CD4-positive, alpha-beta T cell (primary cell): ENCODE results near the gene SETBP1. TPM values are rescaled to one million over a fixed set of nuclear protein-coding genes. Genes with fewer than 3 reads are reported as not detected.

Source experiments
- ATAC-seq: fragments of 200-7000 bp; cut with Tn5 transposase; one replicate; pipeline ENCODE4 v1.10.0; 2022; ENCODE audit warnings: mild to moderate bottlenecking; ENCODE audit not compliant: poor library complexity
- CTCF ChIA-PET: fragments of 350-600 bp; sonication (Branson Sonifier 250); formaldehyde crosslinking; loops from one replicate; lab custom pipeline; 2021; ENCODE audit warnings: antibody characterized with exemption, inconsistent platforms; lab: Charles Lee
- POLR2A ChIA-PET: fragments of 350-600 bp; sonication (Branson Sonifier 250); formaldehyde crosslinking; loops from one replicate; lab custom pipeline; 2021; ENCODE audit warnings: antibody characterized with exemption, inconsistent platforms; lab: Charles Lee
- DNase-seq, 14 experiments: peaks; one replicate each; pipeline ENCODE4 v3.0.0-alpha.2; 2013 to 2020; ENCODE audit warnings: mixed read lengths in 2 of 14
- H3K27ac ChIP-seq, 2 donors: one replicate each; pipeline versions ENCODE4 v1.5.1 to v1.7.0; 2013; ENCODE audit warnings: low read length in 2 of 2, low read depth in 1 of 2, mild to moderate bottlenecking in 1 of 2
- H3K27me3 ChIP-seq, 2 experiments: 1 replicate in 1 of 2; 2 replicates in 1 of 2; pipeline versions ENCODE4 v1.6.1 to v1.7.0; 2013; ENCODE audit warnings: low read length in 2 of 2, control low read depth in 1 of 2, mild to moderate bottlenecking in 1 of 2, moderate library complexity in 1 of 2; ENCODE audit not compliant: insufficient read depth in 2 of 2, control insufficient read depth in 1 of 2
- H3K36me3 ChIP-seq: one replicate; pipeline ENCODE4 v1.6.1; 2013; ENCODE audit warnings: low read length, control low read depth; ENCODE audit not compliant: insufficient read depth
- H3K4me1 ChIP-seq: one replicate; pipeline ENCODE4 v1.6.1; 2013; ENCODE audit warnings: low read length, control low read depth; ENCODE audit not compliant: insufficient read depth
- H3K4me3 ChIP-seq: one replicate; pipeline ENCODE4 v1.5.1; 2013; ENCODE audit warnings: mild to moderate bottlenecking, low read length, moderate library complexity
- H3K9me3 ChIP-seq, 2 experiments: 1 replicate in 1 of 2; 2 replicates in 1 of 2; pipeline versions ENCODE4 v1.6.1 to v1.7.0; 2013; ENCODE audit warnings: low read length in 2 of 2, mild to moderate bottlenecking in 2 of 2, control low read depth in 1 of 2, moderate library complexity in 1 of 2; ENCODE audit not compliant: control insufficient read depth in 1 of 2, insufficient read depth in 1 of 2
- H3K27ac Mint-ChIP-seq: one replicate; pipeline ENCODE4 v1.8.0; 2020; ENCODE audit warnings: mixed read lengths
- H3K27me3 Mint-ChIP-seq: one replicate; pipeline ENCODE4 v1.8.0; 2021; ENCODE audit warnings: mixed read lengths
- H3K36me3 Mint-ChIP-seq: one replicate; pipeline ENCODE4 v1.8.0; 2021; ENCODE audit warnings: low read depth, mixed read lengths
- H3K4me1 Mint-ChIP-seq: one replicate; pipeline ENCODE4 v1.8.0; 2021; ENCODE audit warnings: low read depth, mixed read lengths
- H3K4me3 Mint-ChIP-seq: one replicate; pipeline ENCODE4 v1.8.0; 2020; ENCODE audit warnings: mild to moderate bottlenecking, mixed read lengths
- H3K9me3 Mint-ChIP-seq: one replicate; pipeline ENCODE4 v1.8.0; 2020; ENCODE audit warnings: mixed read lengths
- CTCF ChIP-seq: fragments of 200-600 bp; IDR thresholded peaks from one replicate; pipeline ENCODE4 v1.8.0; 2022; ENCODE audit warnings: antibody characterized with exemption, mild to moderate bottlenecking
- intact Hi-C, 2 experiments: fragments of 100-400 bp; cut with DNase I in 1 of 2; cut with micrococcal nuclease in 1 of 2; formaldehyde crosslinking; loops; one replicate each; pipeline versions ENCODE4 v1.15.1 to v1.9.0; 2023 to 2025; cut with DNase I, micrococcal nuclease
- total RNA-seq, 174 experiments: library from RNA in 2 of 174; stranded (reverse) in 2 of 174; gene quantifications; one replicate each; pipeline ENCODE4 v1.2.3 and lab custom pipeline; 2021 to 2026

Gene SETBP1
- total RNA-seq, 2 experiments from 2014 or later: 0.25 to 0.41 TPM

- ATAC-seq: no peak
- intact Hi-C loops: loop anchor here in 1 of 2 experiments (10.0 kb wide), 1 partner anchor 57 kb away; no protein-coding TSS in a partner anchor
- H3K4me1 Mint-ChIP-seq: no peaks in the 10 kb centered on the region
Measured at GRCh38 chr18:44862112-44862511, 181.4 kb downstream of the SETBP1 start.

GRCh38 chr18:44866103-44866502 is 185.4 kb downstream of the SETBP1 start:
- H3K27ac ChIP-seq: no peak overlapping the region
- ATAC-seq: no peak
- no peak overlapping the region for H3K4me3 Mint-ChIP-seq
- H3K27ac Mint-ChIP-seq: no peak overlapping the region
- no peaks in the 10 kb centered on the region for H3K36me3 Mint-ChIP-seq
- no peaks in the 10 kb centered on the region for H3K27me3 Mint-ChIP-seq
- POLR2A ChIA-PET: no interaction called here
- H3K9me3 ChIP-seq: no peaks in the 10 kb centered on the region
- TF ChIP-seq CTCF: no peak
- no peaks in the 10 kb centered on the region for H3K4me1 Mint-ChIP-seq
- H3K27me3 ChIP-seq: no peaks in the 10 kb centered on the region
- H3K4me3 ChIP-seq: no peak overlapping the region
- DNase-seq: no peak
- no peaks in the 10 kb centered on the region for H3K36me3 ChIP-seq
- no peaks in the 10 kb centered on the region for H3K4me1 ChIP-seq
- H3K9me3 Mint-ChIP-seq: no peaks in the 10 kb centered on the region
- CTCF ChIA-PET: no interaction called here
- intact Hi-C loops: loop anchor here in 1 of 2 experiments (10.0 kb wide), 1 partner anchor 61 kb away; no protein-coding TSS in a partner anchor

More at GRCh38 chr18:44862112-44862511, 181.4 kb downstream of the SETBP1 start:
- no peak for TF ChIP-seq CTCF
- Histone ChIP-seq H3K27me3 (peaks cover 2 to 3% of the 10 kb centered on the region in 2 experiments), H3K36me3 (no peaks in the 10 kb centered on the region), H3K4me1 (no peaks in the 10 kb centered on the region), H3K9me3 (no peaks in the 10 kb centered on the region), H3K27ac (no peak overlapping the region), H3K4me3 (no peak overlapping the region)
- H3K9me3 Mint-ChIP-seq: no peaks in the 10 kb centered on the region
- no peak overlapping the region for H3K4me3 Mint-ChIP-seq
- no peaks in the 10 kb centered on the region for H3K36me3 Mint-ChIP-seq
- no peak overlapping the region for H3K27ac Mint-ChIP-seq
- DNase-seq: no peak
- ChIA-PET CTCF (no interaction called here), POLR2A (no interaction called here)
- H3K27me3 Mint-ChIP-seq: no peaks in the 10 kb centered on the region

GRCh38 chr18:44869533-44869932 is 188.8 kb downstream of the SETBP1 start:
- POLR2A ChIA-PET: interaction anchor here (1.2 kb wide), 1 partner anchor 15 kb away, joined by 3 read pairs; no protein-coding TSS in a partner anchor
- CTCF ChIA-PET: no interaction called here
- peaks cover 2% of the 10 kb centered on the region for H3K9me3 Mint-ChIP-seq
- H3K4me3 Mint-ChIP-seq: no peak overlapping the region
- H3K4me3 ChIP-seq: no peak overlapping the region
- intact Hi-C loops: loop anchor here in 1 of 2 experiments (10.0 kb wide), 1 partner anchor 65 kb away; no protein-coding TSS in a partner anchor
- no peaks in the 10 kb centered on the region for H3K27me3 Mint-ChIP-seq
- DNase-seq (no peak), ATAC-seq (no peak)
- H3K36me3 ChIP-seq: no peaks in the 10 kb centered on the region
- no peaks in the 10 kb centered on the region for H3K27me3 ChIP-seq
- no peaks in the 10 kb centered on the region for H3K36me3 Mint-ChIP-seq
- H3K4me1 ChIP-seq: no peaks in the 10 kb centered on the region
- no peak overlapping the region for H3K27ac Mint-ChIP-seq
- H3K4me1 Mint-ChIP-seq: no peaks in the 10 kb centered on the region
- no peak overlapping the region for H3K27ac ChIP-seq
- TF ChIP-seq CTCF: no peak
- no peaks in the 10 kb centered on the region for H3K9me3 ChIP-seq
